Esophagus squamous epithelium (tissue), 4 donors: ENCODE measurements around the gene OR2B3.

Experiments used
- CTCF ChIP-seq, 6 experiments: fragments of 450-650 bp in 4 of 6; fragments of 200-600 bp in 2 of 6; sonication (generic) in 2 of 6; IDR thresholded peaks; one replicate each; pipeline ENCODE4 v1.5.1; 2016 to 2019; ENCODE audit warnings: antibody characterized with exemption in 6 of 6, mild to moderate bottlenecking in 4 of 6, moderate library complexity in 4 of 6
- POLR2A ChIP-seq, 4 donors: fragments of 450-650 bp; IDR thresholded peaks; one replicate each; pipeline ENCODE4 v1.6.1; 2017; ENCODE audit warnings: antibody characterized with exemption in 4 of 4, mild to moderate bottlenecking in 4 of 4, moderate library complexity in 3 of 4

GRCh38 chr6:29087213-29087612 is at the start of gene OR2B3:
- TF ChIP-seq POLR2A (IDR thresholded peaks at IDR 0.05) (no peak), CTCF (IDR thresholded peaks at IDR 0.05) (no peak)
